A549 treated with Mapracorat at 1 μM for 4 hours (cell line): ENCODE data around the gene NRTN. TPM values are rescaled to one million over a fixed set of nuclear protein-coding genes. Genes with fewer than 3 reads are reported as not detected.

Experiments
- total RNA-seq: library from RNA; stranded (reverse); fragments of 200-300 nt; extraction: Qiagen RNA extraction; gene quantifications from 5 replicates; pipeline ENCODE4 v1.2.3, GENCODE V29; 2022

The NRTN gene, protein sequence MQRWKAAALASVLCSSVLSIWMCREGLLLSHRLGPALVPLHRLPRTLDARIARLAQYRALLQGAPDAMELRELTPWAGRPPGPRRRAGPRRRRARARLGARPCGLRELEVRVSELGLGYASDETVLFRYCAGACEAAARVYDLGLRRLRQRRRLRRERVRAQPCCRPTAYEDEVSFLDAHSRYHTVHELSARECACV
- total RNA-seq = 0.36 to 1.4 TPM (median 0.73 TPM) in 5 replicates

GRCh38 chr19:5804516-5805461, at the start of gene NRTN:
TSS of gene NRTN (plus strand) at chr19:5805067. CDS start at chr19:5824166, 19,099 bp downstream.

DNA sequence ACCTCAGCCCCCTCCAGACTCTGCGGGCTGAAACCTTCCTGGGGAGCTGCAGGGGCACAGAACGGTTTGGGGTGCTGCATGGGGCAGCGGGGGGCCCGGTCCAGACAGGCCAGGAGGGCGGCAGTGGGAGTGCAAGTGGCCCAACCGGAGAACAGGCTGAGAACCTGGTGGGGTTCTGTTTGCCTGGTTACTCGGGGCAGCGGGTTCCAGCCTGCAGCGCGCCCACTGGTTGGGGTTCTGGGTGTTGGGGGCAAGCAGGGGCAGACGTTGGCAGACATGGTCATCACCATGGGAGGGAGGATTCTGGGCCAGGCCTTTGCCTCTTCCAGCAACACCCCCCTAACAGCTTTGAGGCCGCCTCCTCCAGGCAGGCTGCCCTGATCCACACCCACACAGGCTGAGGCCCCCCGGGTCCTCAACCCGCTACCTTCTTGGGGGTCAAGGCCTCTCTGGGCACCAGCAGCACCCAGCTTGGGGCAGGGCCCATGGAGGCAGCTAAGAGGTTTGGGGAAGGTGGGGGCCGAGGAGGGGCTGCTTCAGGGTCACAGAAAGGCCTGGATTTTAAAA, 20.2 kb upstream of the NRTN start, which contains the start of gene PRR22:
Gene PRR22 (minus strand): TSS at position 166 of the 567 bp plus-strand sequence. CDS start 86 bp downstream, at position 80.

DNA sequence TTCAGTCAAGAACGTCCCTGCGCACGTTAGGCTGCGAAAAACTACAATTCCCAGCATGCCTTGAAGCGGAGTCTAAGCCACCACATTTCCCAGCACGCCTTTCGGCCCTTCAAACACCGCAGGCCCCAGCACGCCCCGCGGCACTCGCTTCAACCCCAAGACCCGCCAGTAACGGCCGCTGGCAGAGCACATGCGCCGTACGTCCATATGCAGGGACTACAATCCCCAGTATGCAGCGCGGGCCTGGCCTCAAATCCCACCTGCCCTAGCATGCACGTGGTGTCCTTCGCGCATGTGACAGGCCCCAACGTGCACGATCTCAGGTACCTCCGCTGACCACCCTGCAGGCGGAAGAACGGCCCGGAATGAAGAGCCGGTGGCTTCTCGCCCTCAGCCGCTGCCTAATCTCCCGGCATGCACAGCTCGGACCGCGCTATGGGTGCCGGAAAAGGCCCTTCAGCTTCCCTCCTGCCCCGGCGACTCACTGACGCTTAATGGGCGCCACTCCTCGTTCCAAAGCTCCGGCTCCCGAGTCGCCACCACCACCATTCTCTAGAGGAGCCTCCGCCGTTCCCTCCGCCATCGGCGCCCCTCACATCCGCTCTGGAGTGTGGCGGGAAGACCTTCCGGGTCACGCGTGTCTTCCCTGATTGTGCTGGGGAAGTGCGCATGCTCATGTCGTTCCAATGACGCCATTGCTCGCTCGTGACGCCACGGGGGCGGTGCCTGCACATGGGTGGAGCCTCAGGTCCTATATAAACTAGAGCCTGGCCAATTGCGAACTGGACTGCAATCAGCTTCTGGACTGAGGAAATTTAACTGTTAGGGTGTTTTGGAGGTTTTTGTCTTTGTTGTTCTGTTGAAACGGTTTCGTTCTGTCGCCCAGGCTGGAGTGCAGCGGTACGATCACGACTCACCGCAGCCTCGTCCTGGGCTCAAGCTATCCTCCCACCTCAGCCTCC, 14.0 kb upstream of the NRTN start, which contains the start of gene DUS3L:
Gene DUS3L (minus strand): TSS at position 605 of the 962 bp plus-strand sequence. CDS start 22 bp downstream, at position 583.

DNA sequence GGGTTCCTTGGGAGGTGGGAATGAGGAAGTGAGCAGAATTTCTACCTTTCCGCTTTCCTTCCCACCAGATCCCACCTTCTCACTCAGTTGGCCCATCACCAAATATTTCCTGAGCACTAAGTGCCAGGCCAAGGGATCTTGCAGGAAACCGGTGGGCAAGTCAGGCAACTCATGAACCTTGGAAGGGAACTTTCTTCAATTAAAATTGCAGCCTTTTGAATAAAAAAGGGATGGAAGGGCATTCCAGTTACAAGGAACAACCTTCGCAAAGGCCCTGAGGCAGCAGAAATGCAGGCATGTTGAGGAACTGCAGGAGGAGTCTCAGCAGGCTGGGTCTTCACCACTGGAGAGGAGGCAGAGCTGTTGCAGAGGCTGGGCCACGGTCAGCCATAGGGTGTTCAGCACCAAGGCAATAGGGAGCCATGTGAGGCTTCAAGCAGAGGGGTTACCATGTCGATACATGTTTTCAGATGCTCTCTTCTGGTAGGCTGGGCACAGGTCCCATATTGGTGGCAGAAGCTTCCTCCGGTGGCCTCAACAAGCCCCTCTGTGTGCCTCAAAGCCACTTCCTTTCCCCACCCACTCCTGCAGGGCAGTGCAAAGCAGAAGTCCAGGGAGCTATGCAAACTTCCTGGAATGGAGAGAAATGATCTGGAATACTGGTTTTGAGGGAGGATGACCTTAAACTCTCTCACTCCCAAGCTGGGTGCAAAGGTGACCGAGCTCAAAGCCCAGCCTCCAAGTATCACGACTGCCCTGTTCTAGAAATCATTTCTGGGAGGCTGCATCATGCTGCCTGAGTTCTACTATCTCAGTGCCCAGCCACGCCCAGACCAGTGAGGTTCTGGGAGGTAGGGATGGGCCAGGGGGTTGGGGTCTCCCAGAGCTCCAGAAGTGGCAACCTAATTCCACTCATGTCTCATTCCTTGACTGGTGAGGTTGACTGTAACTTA, 34.5 kb downstream of the NRTN start, which contains the start of gene FUT6:
Gene FUT6 (minus strand): TSS at position 638 of the 953 bp plus-strand sequence. CDS start 7,135 bp downstream, outside the sequence.

GRCh38 chr19:5851302-5851701, 46.4 kb downstream of the NRTN start, which contains the start of gene FUT3:
TSS of gene FUT3 (minus strand) at chr19:5851449.

Other genes starting within 250 kb of the NRTN start
- gene TINCR, start 237.1 kb upstream of the NRTN start, total RNA-seq = 1.7 to 3.2 TPM (median 2.3 TPM) in 5 replicates
- gene SAFB2, start 182.3 kb upstream of the NRTN start, total RNA-seq = 25.9 to 41.1 TPM (median 34.7 TPM) in 5 replicates
- gene SAFB, start 182.0 kb upstream of the NRTN start, total RNA-seq = 48.6 to 58.6 TPM (median 51.2 TPM) in 5 replicates
- gene MICOS13, start 124.6 kb upstream of the NRTN start, total RNA-seq = 46.9 to 73.1 TPM (median 68.7 TPM) in 5 replicates
- gene HSD11B1L, start 124.0 kb upstream of the NRTN start, total RNA-seq = 3.6 to 5.3 TPM (median 4.3 TPM) in 5 replicates
- 762 to 861 TPM (median 781 TPM) in 5 replicates for gene RPL36, start 114.8 kb upstream of the NRTN start, total RNA-seq
- gene LONP1, start 84.9 kb upstream of the NRTN start, total RNA-seq = 45.3 to 65.6 TPM (median 59.0 TPM) in 5 replicates
- not detected in 5 replicates for gene CATSPERD, start 84.4 kb upstream of the NRTN start, total RNA-seq
- 1.7 to 3.3 TPM (median 2.6 TPM) in 5 replicates for gene PRR22, start 20.3 kb upstream of the NRTN start, total RNA-seq
- 25.9 to 34.8 TPM (median 28.7 TPM) in 5 replicates for gene DUS3L, start 13.9 kb upstream of the NRTN start, total RNA-seq
- 0.15 TPM in 1 of 5 replicates, not detected in the others for gene FUT6, start 34.6 kb downstream of the NRTN start, total RNA-seq
- gene FUT3, start 46.4 kb downstream of the NRTN start, total RNA-seq = 0.06 TPM in 1 of 5 replicates, not detected in the others
- not detected in 5 replicates for gene FUT5, start 65.5 kb downstream of the NRTN start, total RNA-seq
- gene NDUFA11, start 98.7 kb downstream of the NRTN start, total RNA-seq = 217 to 311 TPM (median 290 TPM) in 5 replicates
- gene VMAC, start 99.8 kb downstream of the NRTN start, total RNA-seq = 0.35 to 0.87 TPM (median 0.51 TPM) in 5 replicates
- gene CAPS, start 109.2 kb downstream of the NRTN start, total RNA-seq = 0.74 to 1.2 TPM (median 0.95 TPM) in 5 replicates
- 40.0 to 43.3 TPM (median 42.3 TPM) in 5 replicates for gene RANBP3, start 173.1 kb downstream of the NRTN start, total RNA-seq